Dermis microvascular lymphatic vessel endothelial cell (primary cell): ENCODE data around the gene MEAF6. TPM values are rescaled to one million over a fixed set of nuclear protein-coding genes. Genes with fewer than 3 reads are reported as not detected.
A peak's percentile ranks its signal among the peaks of the same experiment; 100 is the strongest.

Source experiments
- DNase-seq, 2 donors: peaks; one replicate each; pipeline versions ENCODE4 v3.0.0 to v3.0.0-alpha.2; 2010; ENCODE audit warnings: low read depth in 2 of 2
- total RNA-seq: library from RNA; depleted of rRNA; stranded (reverse); fragments of >200 nt; gene quantifications from 2 replicates; pipeline ENCODE4 v1.2.1, GENCODE V29; 2014

MEAF6 gene
- total RNA-seq, 1 donor from 2014 or later: 34.1 TPM

- no peak for DNase-seq
Observed at GRCh38 chr1:37485902-37486679, 28.5 kb downstream of the MEAF6 start.

GRCh38 chr1:37484325-37485051, 30.1 kb downstream of the MEAF6 start:
- DNase-seq: no peak

DNA sequence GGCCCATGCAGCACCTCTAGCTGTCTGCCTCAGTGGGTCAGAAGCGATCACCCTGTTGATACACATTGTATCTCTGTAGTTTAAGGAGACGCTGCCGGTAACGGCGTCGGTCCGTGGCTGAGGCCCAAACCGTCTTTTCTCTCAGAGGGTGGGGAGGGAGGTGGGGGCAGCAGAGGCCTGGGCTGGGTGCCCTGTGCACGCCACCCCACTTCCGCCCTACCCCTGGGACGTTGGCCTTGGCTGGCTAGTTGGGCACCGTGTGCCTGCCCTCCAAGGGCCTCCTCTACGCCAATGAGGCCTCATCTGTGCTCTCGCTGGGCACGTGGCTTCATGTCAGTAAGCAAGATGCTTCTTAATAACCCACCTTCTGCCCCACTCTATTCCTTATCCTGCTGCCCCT, 30.8 kb downstream of the MEAF6 start:
- no peak for DNase-seq

DNA sequence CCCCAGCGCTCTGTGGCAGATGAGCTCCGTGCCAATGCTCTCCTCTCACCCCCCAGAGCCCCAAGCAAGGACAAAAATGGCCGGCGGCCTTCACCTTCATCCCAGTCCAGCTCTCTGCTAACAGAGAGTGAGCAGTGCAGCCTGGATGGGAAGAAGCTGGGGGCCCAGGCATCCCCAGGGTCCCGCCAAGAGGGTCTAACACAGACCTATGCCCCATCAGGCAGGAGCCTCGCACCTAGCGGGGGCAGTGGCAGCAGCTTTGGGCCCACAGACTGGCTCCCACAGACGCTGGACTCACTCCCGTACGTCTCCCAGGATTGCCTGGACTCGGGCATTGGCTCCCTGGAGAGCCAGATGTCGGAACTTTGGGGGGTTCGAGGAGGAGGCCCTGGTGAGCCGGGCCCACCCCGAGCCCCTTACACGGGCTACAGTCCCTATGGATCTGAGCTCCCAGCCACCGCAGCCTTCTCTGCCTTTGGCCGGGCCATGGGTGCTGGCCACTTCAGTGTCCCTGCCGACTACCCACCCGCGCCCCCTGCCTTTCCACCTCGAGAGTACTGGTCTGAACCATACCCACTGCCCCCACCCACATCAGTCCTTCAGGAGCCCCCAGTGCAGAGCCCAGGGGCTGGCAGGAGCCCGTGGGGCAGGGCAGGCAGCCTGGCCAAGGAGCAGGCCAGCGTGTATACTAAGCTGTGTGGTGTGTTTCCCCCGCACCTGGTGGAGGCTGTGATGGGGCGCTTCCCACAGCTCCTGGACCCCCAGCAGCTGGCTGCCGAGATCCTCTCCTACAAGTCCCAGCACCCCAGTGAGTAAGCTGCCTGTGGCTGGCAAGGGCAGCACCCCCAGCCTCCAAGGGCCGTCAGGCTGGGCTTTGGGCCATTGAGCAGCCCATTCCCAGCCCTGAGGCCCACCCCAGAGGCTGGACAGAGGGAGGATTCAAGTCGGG, 31.5 kb downstream of the MEAF6 start:
- DNase-seq: no peak

- no peak for DNase-seq
Observed at GRCh38 chr1:37482004-37482785, 32.4 kb downstream of the MEAF6 start.

GRCh38 chr1:37481289-37482003, 33.1 kb downstream of the MEAF6 start:
- DNase-seq: no peak

DNA sequence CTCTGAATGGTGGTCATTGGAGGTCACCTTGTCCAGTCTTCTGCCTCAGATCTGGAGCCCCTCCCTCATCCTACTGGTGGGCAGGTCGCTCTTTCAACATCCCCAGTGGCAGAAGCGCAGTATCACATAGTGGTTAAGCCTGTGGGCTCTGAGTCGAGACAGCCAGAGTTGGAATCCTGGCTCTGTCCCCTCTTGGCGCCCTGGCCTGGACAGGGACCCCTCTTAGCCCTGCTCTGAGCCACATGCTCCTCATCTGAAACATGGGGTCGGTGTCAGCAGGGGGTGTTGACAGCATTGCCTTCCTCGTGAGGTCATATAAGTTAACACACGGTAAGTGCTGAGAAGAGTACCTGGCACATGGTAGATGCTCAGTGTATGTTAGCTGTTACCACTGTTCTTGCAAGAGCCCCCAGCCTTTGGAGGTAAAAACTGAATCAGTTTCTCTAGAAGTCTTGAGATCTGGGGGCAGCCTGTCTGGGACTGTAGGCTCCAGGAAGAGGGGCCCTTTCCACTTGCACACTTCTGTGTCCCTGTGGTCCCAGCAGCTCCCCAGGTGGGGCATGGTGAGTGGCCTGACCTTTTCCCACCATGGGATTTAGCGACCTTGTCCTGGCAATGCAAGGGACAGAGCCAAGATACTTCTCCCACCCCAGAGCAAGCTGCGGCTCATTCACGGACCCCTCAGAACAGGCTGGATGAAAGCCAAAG, 33.8 kb downstream of the MEAF6 start:
- DNase-seq: no peak

GRCh38 chr1:37480125-37480466, 34.5 kb downstream of the MEAF6 start:
- DNase-seq: no peak

DNA sequence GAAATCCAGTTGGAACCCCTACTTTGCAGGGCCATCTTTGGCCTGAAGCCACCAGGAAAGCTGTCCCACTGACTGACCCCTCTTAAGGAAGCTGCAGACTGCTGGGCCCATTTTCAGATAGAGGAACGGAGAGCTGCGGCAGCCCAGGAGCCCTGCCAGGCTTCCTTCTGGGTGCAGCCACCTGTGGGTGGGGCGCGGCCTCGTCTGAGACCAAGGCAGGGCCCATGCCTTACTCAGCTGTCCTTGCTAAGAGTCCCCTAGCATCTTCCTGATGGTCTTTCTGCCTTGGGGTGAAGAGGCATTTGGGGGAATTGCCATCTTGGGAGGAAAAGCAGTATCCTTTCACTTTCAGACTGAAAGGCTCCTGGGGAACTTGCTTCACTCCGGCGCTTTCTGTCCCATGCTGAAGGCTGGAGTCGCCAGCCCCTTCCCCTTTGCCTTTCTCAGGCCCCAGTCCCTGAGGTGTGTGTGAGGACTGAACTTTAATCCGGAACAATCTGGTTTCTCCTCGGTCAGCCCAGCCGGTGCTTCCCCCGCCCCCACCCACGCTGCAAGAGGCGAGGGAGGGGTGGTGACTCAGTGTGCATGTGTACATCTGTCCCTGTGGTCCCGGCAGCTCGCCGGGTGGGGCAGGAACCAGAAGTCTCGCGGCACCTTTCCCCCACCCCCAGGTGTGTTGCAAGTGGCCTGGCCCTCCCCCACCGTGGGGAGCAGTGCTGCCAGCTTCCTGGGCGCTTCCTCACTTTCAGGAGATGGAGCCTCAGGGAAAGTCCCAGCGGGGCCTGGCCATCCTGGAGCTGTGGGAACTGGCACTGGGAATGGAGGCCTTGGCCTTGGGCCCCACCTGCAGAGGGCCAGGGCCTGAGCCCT, 35.1 kb downstream of the MEAF6 start:
- peak; percentile 36 to 86 for DNase-seq

DNA sequence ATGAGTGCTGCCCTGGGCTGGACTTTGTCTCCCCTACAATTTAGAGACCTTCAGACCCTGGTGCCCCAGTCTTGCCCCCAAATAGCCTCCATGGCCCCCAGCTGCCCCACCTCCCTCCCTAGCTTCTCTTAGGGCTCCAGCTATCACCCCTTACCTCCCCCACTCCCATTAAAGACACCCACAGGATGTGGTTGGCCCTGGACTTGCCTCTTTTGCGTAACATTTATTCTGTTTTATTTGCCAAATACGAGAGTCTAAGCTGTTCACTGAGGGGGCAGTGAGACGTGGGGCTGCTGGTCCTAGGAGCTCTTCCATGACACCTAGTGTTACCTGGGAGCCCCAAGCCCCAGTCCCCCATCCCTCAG, 35.7 kb downstream of the MEAF6 start:
- no peak for DNase-seq

- no peak for DNase-seq
Observed at GRCh38 chr1:37478451-37478881, 36.1 kb downstream of the MEAF6 start.

DNA sequence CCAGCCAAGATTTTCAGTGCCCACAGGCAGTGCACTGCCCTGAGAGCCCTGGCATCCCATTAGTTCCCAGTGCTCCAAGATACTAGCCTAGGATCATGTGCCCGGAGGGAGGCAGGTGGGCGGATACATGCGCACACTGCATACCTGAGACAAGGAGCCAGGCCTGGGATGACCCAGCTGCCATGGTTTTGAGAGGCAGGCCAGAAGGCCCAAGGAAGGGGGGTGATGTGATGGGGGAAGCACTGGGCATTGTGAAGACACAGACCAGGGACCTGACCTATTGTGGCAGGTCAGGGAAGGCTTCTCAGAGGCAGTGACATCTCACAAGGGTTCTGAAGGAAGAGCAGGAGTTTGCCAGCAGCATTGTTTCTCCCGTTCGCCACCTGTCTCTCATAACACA, 36.6 kb downstream of the MEAF6 start:
- no peak for DNase-seq

DNA sequence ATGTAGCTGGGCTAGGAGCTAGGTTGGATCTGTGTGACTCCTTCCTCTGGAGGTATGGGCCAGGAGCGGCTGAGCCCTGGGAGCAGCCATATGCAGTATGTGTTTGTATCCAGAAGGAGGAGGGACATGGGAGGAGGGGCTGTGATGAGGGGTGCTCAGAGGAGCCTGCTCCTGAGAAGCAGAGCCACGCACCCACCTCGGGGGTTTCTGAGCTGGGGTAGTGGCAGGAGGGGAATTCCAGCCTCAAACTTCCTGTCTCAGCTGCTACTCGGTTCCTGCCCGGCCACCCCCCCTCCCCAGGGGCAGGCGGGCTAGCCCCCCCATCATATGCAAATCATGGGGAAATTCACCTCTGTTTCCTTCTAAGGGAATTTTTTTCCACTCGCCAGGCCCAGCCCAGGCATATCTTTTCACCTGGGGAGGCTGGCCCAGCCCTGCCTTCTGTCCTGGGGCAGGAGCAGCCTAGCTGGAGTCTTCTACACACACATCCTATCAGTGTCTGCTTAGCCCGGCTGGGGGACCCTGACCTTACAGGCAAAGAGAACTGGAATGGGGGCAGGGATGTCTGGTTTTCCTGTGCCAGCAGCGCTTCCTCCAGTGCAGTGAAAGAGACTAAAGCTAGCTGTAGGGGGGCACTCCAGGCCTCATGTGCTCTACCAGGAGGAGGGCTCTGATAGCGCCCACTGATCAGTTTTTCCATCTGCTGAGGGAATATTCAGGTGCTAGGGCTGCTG, 37.2 kb downstream of the MEAF6 start:
- DNase-seq: peak in 1 of 2 donors; percentile 87

DNA sequence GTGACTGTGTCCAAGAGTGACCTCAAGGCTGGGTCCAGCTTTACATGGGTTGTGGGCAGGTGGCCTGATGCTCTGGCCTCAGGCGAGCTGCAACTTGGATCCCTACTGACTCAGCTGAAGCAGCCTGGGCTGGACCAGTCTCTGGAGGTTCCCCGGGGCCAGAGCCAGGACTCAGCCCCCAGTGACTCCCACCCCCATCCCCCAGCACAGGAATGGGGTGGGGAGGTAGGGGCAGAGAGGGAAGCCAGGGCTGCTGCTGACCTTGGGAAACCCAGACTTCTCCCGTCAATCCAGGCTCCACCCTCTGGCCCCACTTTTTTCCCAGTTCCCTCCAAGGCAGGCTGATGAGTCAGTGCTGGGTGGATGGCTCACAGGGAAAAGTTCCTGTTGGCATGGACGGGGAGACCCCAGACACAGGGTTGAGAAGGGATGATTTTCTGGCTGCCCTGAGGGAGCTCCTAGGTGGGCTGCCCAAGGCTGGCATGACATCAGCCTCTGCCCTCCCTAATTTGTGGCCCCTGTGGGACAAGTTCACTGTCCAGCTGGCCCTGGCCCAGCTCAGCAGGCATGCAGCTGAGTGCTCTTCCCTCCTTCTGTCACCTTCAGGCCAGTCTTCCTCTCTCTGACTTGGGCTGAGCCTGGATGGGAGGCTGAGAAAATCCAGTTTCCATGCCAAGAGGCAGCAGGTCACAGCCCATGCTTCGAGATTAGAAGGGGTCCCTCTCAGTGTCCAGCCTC, 37.9 kb downstream of the MEAF6 start:
- DNase-seq: peak in 1 of 2 donors; percentile 86

- no peak for DNase-seq
Observed at GRCh38 chr1:37476087-37476452, 38.5 kb downstream of the MEAF6 start.

DNA sequence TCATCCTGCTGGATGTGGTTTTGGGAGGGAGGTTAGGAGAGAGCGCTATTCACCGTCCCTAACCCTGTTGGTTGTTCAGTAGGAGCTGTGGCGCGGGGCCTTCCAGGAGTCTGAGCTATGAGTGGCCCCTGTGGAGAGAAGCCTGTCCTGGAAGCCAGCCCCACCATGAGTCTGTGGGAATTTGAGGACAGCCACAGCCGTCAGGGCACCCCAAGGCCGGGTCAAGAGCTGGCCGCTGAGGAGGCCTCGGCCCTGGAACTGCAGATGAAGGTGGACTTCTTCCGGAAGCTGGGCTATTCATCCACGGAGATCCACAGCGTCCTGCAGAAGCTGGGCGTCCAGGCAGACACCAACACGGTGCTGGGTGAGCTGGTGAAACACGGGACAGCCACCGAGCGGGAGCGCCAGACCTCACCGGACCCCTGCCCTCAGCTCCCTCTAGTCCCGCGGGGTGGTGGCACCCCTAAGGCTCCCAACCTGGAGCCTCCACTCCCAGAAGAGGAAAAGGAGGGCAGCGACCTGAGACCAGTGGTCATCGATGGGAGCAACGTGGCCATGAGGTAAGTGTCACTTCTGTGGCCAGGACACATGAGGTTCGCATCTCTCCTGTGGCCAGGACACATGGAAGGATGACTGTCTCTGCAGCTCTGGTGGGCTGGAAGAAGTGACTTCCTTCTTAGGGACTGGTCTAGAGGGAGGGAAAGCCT, 39.0 kb downstream of the MEAF6 start:
- DNase-seq: no peak
